RWPE1 (cell line): ENCODE measurements around the gene KRT77.

Experiments
- CTCF ChIA-PET: fragments of 350-600 bp; sonication (Branson Sonifier 250); formaldehyde crosslinking; extraction: SDS; loops from one replicate; lab custom pipeline; 2021; lab: Yijun Ruan, JAX
- POLR2A ChIA-PET: fragments of 400-600 bp; formaldehyde crosslinking; extraction: SDS; loops from one replicate; lab custom pipeline; 2020; ENCODE audit warnings: antibody characterized with exemption; ENCODE audit not compliant: low non-redundant PET; lab: Yijun Ruan, JAX
- DNase-seq: peaks from one replicate; pipeline ENCODE4 v3.0.0; 2012; ENCODE audit warnings: low spot score
- H3K27ac ChIP-seq: fragments of 450-650 bp; 2 replicates; pipeline ENCODE4 v1.5.1; 2017
- CTCF ChIP-seq: fragments of 450-650 bp; conservative IDR thresholded peaks from 2 replicates; pipeline ENCODE4 v1.5.1; 2017; ENCODE audit warnings: low read depth, mild to moderate bottlenecking

The KRT77 gene

GRCh38 chr12:52656616-52657015, 46.7 kb downstream of the KRT77 start:
- H3K27ac ChIP-seq = no peak overlapping the region
- no peak for DNase-seq
- CTCF ChIA-PET = interaction anchor here (0.9 kb wide), 1 partner anchor 223 kb away, joined by 3 read pairs; no protein-coding TSS in a partner anchor
- POLR2A ChIA-PET = no interaction called here
- TF ChIP-seq CTCF = no peak

- CTCF ChIA-PET = interaction anchor here (0.9 kb wide), 1 partner anchor 224 kb away, joined by 3 read pairs; no protein-coding TSS in a partner anchor
- POLR2A ChIA-PET = no interaction called here
- no peak overlapping the region for H3K27ac ChIP-seq
- peak; percentile 36 for DNase-seq
- no peak for TF ChIP-seq CTCF
These were observed 47.6 kb downstream of the KRT77 start for GRCh38 chr12:52655720-52656124.

DNA sequence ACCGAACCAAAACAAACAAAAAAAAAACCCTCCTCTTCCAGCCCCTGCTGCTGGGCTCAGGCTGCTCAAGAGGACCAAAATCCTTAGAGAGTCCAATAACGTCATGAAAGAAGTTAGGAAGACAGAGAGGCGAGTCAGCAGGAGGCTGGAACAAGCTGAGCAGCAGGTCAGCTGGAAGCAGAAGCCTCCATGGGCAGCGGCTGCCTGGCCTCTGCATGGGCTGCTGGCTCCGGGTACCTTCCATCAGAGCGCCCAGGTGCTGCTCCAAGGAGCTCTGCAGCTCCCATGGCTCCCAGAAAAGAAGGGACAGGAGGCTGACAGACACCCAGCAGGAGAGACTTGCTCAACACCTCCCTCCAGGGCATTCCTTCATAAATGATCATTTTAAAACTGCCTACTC, 48.1 kb downstream of the KRT77 start:
- CTCF ChIA-PET = interaction anchor here (0.6 to 0.7 kb wide), 2 partner anchors 115 to 224 kb away, joined by 3 read pairs; no protein-coding TSS in a partner anchor
- POLR2A ChIA-PET = no interaction called here
- H3K27ac ChIP-seq = no peak overlapping the region
- peak; percentile 17 for DNase-seq
- no peak for TF ChIP-seq CTCF

DNA sequence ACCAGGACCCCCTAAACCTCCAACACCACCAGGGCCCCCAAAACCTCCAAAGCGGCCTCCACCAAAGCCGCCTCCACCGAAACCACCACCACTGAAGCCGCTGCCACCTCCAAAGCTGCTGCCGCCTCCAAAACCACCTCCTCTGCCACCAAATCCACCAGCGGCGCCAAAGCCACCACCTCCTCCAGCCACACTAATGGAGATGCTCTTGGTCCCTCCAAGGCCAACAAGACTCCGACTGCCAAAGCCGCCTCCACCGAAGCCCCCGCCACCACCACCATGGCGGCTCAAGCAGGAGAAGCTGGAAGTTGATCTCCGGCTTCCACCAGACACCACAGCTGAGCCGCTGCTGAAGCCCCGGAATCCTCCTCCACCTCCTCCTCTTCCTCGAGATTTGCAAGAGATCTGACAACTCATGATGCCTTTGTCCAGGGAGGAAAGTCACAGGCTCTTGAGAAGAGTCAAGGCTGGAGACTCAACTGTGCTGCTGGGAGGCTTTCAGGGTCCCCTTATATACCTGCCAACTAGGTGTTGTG, 51.5 kb downstream of the KRT77 start, which contains the start of gene KRT2:
Gene KRT2, minus strand, starts transcription at position 486 of the 536 bp plus-strand sequence. Its CDS starts 69 bp downstream, at position 417.
- H3K27ac ChIP-seq = no peak within 1 kb of the TSS
- no peak for DNase-seq
- POLR2A ChIA-PET = no interaction called here
- CTCF ChIA-PET = no interaction called here
- TF ChIP-seq CTCF = no peak

- TF ChIP-seq CTCF = no peak
- no peak overlapping the region for H3K27ac ChIP-seq
- CTCF ChIA-PET = interaction anchor here (0.7 kb wide), 1 partner anchor 229 kb away, joined by 4 read pairs; no protein-coding TSS in a partner anchor
- POLR2A ChIA-PET = no interaction called here
- DNase-seq = no peak
These were observed 52.7 kb downstream of the KRT77 start for GRCh38 chr12:52650520-52651081.

DNA sequence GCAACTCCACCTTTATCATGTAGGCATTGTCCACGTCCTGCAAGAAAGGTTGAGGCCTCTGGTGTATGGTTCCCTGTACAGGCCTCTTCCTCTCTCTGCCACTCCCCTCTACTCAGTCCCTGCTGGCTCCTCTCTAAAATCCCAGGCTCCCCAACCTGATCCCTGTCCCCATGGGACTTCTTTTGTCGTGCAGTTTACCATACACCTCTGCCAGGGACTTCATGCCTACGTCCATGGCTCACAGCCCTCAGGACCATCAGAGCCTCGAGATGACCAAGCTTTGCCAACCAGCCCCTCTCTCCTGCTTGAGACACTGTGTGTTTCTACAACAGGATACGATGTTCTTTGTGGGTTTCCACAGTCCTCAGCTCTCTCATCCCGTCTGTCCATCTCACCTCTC, 54.3 kb downstream of the KRT77 start:
- no peak overlapping the region for H3K27ac ChIP-seq
- POLR2A ChIA-PET = no interaction called here
- TF ChIP-seq CTCF = no peak
- no peak for DNase-seq
- CTCF ChIA-PET = no interaction called here
